Endothelial cell of umbilical vein (primary cell): ENCODE results near the gene TEX22. TPM values are rescaled to one million over a fixed set of nuclear protein-coding genes. Genes with fewer than 3 reads are reported as not detected.
A peak's percentile ranks its signal among the peaks of the same experiment; 100 is the strongest.

ENCODE experiments used
- BruUV-seq: library from RNA; stranded (reverse); fragments of 400-500 nt; replicated peaks from 2 replicates; lab custom pipeline; 2021; lab: Mats Ljungman, UMichigan
- CTCF ChIA-PET: fragments of 300-600, 350-600 bp; sonication (Branson Sonifier 250); formaldehyde crosslinking; loops from one replicate; lab custom pipeline; 2021; ENCODE audit warnings: antibody characterized with exemption, inconsistent platforms; lab: Charles Lee
- POLR2A ChIA-PET: fragments of 300-600, 350-600 bp; sonication (Branson Sonifier 250); formaldehyde crosslinking; loops from one replicate; lab custom pipeline; 2021; ENCODE audit warnings: antibody characterized with exemption, inconsistent platforms; lab: Charles Lee
- DNase-seq: peaks from one replicate; pipeline ENCODE4 v3.0.0-alpha.2; 2011; ENCODE audit warnings: low read depth, low spot score
- FAIRE-seq: peaks from 2 replicates; lab custom pipeline; 2011; peaks lifted over from hg19 to GRCh38; lab: Jason Lieb, UNC
- H2AFZ ChIP-seq: 2 replicates; pipeline ENCODE4 v1.6.0; 2012; ENCODE audit warnings: low read depth, low read length, control low read depth, inconsistent platforms
- H3K27ac ChIP-seq: 2 replicates; pipeline ENCODE4 v1.5.1; 2011; ENCODE audit warnings: low read depth, mild to moderate bottlenecking, control low read depth, low read length, moderate library complexity; ENCODE audit not compliant: insufficient read depth
- H3K27me3 ChIP-seq, 2 experiments: 2 replicates each; pipeline versions ENCODE4 v1.6.0 to v1.6.1; 2011; ENCODE audit warnings: low read length in 2 of 2, mixed read lengths in 1 of 2; ENCODE audit not compliant: control insufficient read depth in 2 of 2, insufficient read depth in 2 of 2
- H3K36me3 ChIP-seq, 2 experiments: 2 replicates in 1 of 2; 3 replicates in 1 of 2; pipeline ENCODE4 v1.5.1; 2011; ENCODE audit warnings: low read length in 2 of 2, mild to moderate bottlenecking in 1 of 2, moderate library complexity in 1 of 2; ENCODE audit not compliant: control insufficient read depth in 2 of 2, insufficient read depth in 2 of 2; ENCODE audit errors: extremely low read depth in 1 of 2
- H3K4me1 ChIP-seq: 3 replicates; pipeline ENCODE4 v1.5.1; 2011; ENCODE audit warnings: mild to moderate bottlenecking, low read length; ENCODE audit not compliant: control insufficient read depth, insufficient read depth; ENCODE audit errors: extremely low read depth
- H3K4me2 ChIP-seq: 2 replicates; pipeline ENCODE4 v1.6.1; 2011; ENCODE audit warnings: low read length, control low read depth, mixed read lengths; ENCODE audit not compliant: insufficient read depth
- H3K4me3 ChIP-seq, 3 experiments: fragments of 200-600 bp in 1 of 3; sonication (generic), shearing (Covaris generic) in 1 of 3; replicated peaks in 1 of 3; 2 replicates each; pipeline ENCODE4 v1.5.1; 2011 to 2016; ENCODE audit warnings: control low read depth in 3 of 3, low read length in 3 of 3, mild to moderate bottlenecking in 2 of 3, inconsistent platforms in 1 of 3, low read depth in 1 of 3, moderate library complexity in 1 of 3; ENCODE audit not compliant: insufficient read depth in 1 of 3
- H3K79me2 ChIP-seq: 2 replicates; pipeline ENCODE4 v1.6.0; 2012; ENCODE audit warnings: low read length, inconsistent platforms; ENCODE audit not compliant: control insufficient read depth, insufficient read depth
- H3K9ac ChIP-seq: replicated peaks from 2 replicates; pipeline ENCODE3; 2011; ENCODE audit warnings: low read length, control low read depth; ENCODE audit not compliant: insufficient read depth; ENCODE audit errors: extremely low read depth
- H3K9me1 ChIP-seq: replicated peaks from 3 replicates; pipeline ENCODE4 v1.6.0; 2011; ENCODE audit warnings: mild to moderate bottlenecking, low read length; ENCODE audit not compliant: control insufficient read depth, insufficient read depth; ENCODE audit errors: extremely low read depth
- H3K9me3 ChIP-seq: replicated peaks from 2 replicates; pipeline ENCODE4 v1.5.1; 2012; ENCODE audit warnings: low read length, inconsistent platforms; ENCODE audit not compliant: control insufficient read depth, insufficient read depth
- H4K20me1 ChIP-seq: replicated peaks from 2 replicates; pipeline ENCODE3; 2011; ENCODE audit warnings: mild to moderate bottlenecking, low read length; ENCODE audit not compliant: control insufficient read depth, insufficient read depth; ENCODE audit errors: extremely low read depth
- CTCF ChIP-seq, 2 donors: IDR thresholded peaks; 1 replicate in 1 of 2; 2 replicates in 1 of 2; pipeline ENCODE4 v1.5.1; 2011; ENCODE audit warnings: low read length in 2 of 2, mild to moderate bottlenecking in 2 of 2, moderate library complexity in 2 of 2, control low read depth in 1 of 2, inconsistent platforms in 1 of 2, low read depth in 1 of 2; ENCODE audit not compliant: insufficient read depth in 1 of 2; ENCODE audit errors: extremely low read depth in 1 of 2
- MAX ChIP-seq: IDR thresholded peaks from 2 replicates; pipeline ENCODE4 v1.6.1; 2011; ENCODE audit not compliant: insufficient read depth, insufficient read length
- MYC ChIP-seq: IDR thresholded peaks from one replicate; pipeline ENCODE4 v1.6.1; 2011; ENCODE audit warnings: mild to moderate bottlenecking, low read depth, low read length
- dilution Hi-C: fragments of 300-500 bp; cut with MboI; formaldehyde crosslinking; loops from one replicate; pipeline ENCODE4 v1.15.0; 2019; ENCODE audit warnings: low sequenced_read_pairs; ENCODE audit not compliant: extremely low pct_ligation_motif_present
- intact Hi-C: fragments of 100-400 bp; cut with micrococcal nuclease; formaldehyde crosslinking; loops from one replicate; pipeline ENCODE4 v1.10.0; 2022
- polyA plus RNA-seq, 4 experiments: library from polyadenylated mRNA; depleted of rRNA in 3 of 4; stranded (reverse) in 3 of 4; unstranded in 1 of 4; fragments of >200 nt; gene quantifications; 2 replicates each; pipeline versions ENCODE4 v1.2.1 to v1.2.3, GENCODE V29; 2011 to 2012; ENCODE audit warnings: missing spikeins in 1 of 4
- total RNA-seq: library from RNA; stranded (reverse); gene quantifications from 2 replicates; pipeline ENCODE4 v1.2.3, GENCODE V29; 2021

The TEX22 gene
- total and polyA plus RNA-seq, 2 donors (not counting 3 experiments of a cell fraction or from before 2014, with no cell fraction given): 0.06 to 1.1 TPM

- peak overlapping the region; percentile 3 for H3K27ac ChIP-seq
- H3K36me3 ChIP-seq: peaks cover 3 to 24% of the 10 kb centered on the region in 2 experiments
- H3K9me1 ChIP-seq: no peaks in the 10 kb centered on the region
- peak overlapping the region; percentile 22 for H3K9ac ChIP-seq
- no peak for TF ChIP-seq MAX
- peaks cover 6% of the 10 kb centered on the region for H3K79me2 ChIP-seq
- H3K4me1 ChIP-seq: no peaks in the 10 kb centered on the region
- H3K4me3 ChIP-seq: no peak overlapping the region
- no TSS peak for BruUV-seq
- H4K20me1 ChIP-seq: no peaks in the 10 kb centered on the region
- no peaks in the 10 kb centered on the region for H3K9me3 ChIP-seq
- no peak overlapping the region for H2AFZ ChIP-seq
- DNase-seq: no peak
- dilution Hi-C loops (no loop called here), intact Hi-C loops (loop anchor here (1.0 kb wide), 4 partner anchors 33 to 80 kb away; no protein-coding TSS in a partner anchor)
- H3K4me2 ChIP-seq: no peak overlapping the region
- no peaks in the 10 kb centered on the region for H3K27me3 ChIP-seq
- ChIA-PET CTCF (interaction anchor here (0.6 to 1.9 kb wide), 20 partner anchors 10 to 131 kb away, joined by 3 to 31 read pairs (median 4); partner anchors contain the start of gene CRIP1), POLR2A (no interaction called here)
- FAIRE-seq: no peak
These were observed 49.6 kb downstream of the TEX22 start for GRCh38 chr14:105447651-105448640.

GRCh38 chr14:105448706-105449111 lies 50.4 kb downstream of the TEX22 start:
- no peaks in the 10 kb centered on the region for H4K20me1 ChIP-seq
- no peaks in the 10 kb centered on the region for H3K9me3 ChIP-seq
- no peaks in the 10 kb centered on the region for H3K4me1 ChIP-seq
- no peak for TF ChIP-seq MYC
- TF ChIP-seq CTCF (IDR thresholded peaks at IDR 0.05; ENCODE audit: extremely low read depth in 1 of 2, insufficient read depth in 1 of 2, low read depth in 1 of 2, low read length in 2 of 2): peak; percentile 83 to 92
- DNase-seq: peak; percentile 74
- intact Hi-C loops: loop anchor here (1.0 kb wide), 4 partner anchors 33 to 80 kb away; no protein-coding TSS in a partner anchor
- peak; percentile 82 for FAIRE-seq
- H3K9ac ChIP-seq: peak overlapping the region; percentile 22
- no TSS peak for BruUV-seq
- dilution Hi-C loops: no loop called here
- ChIA-PET POLR2A (no interaction called here), CTCF (interaction anchor here (0.6 to 1.9 kb wide), 20 partner anchors 9 to 132 kb away, joined by 3 to 31 read pairs (median 4); partner anchors contain the start of gene CRIP1)
- H3K9me1 ChIP-seq: no peaks in the 10 kb centered on the region
- no peak overlapping the region for H3K27ac ChIP-seq
- no peaks in the 10 kb centered on the region for H3K27me3 ChIP-seq
- H3K79me2 ChIP-seq: peaks cover 6% of the 10 kb centered on the region
- no peak overlapping the region for H3K4me2 ChIP-seq
- no peak overlapping the region for H2AFZ ChIP-seq
- no peak overlapping the region for H3K4me3 ChIP-seq
- H3K36me3 ChIP-seq: peaks cover 3 to 25% of the 10 kb centered on the region in 2 experiments
